Effector memory CD8-positive, alpha-beta T cell (primary cell): Measurements from ENCODE around the gene OR51B5.
"Not testable (repeated sequence)": the region's sequence is repeated elsewhere in the genome, so short reads cannot be mapped to it uniquely, and the experiment has no call there.

Experiments used
- ATAC-seq: fragments of 150-1000 bp; cut with Tn5 transposase; replicated peaks from 2 replicates; pipeline ENCODE4 v1.10.0; 2021; ENCODE audit warnings: mild to moderate bottlenecking, moderate library complexity
- DNase-seq, 3 experiments: peaks; one replicate each; pipeline ENCODE4 v3.0.0; 2021
- H3K27ac Mint-ChIP-seq, 2 donors: one replicate each; pipeline ENCODE4 v1.8.0; 2022; ENCODE audit warnings: mild to moderate bottlenecking in 2 of 2, mixed read lengths in 2 of 2, moderate library complexity in 2 of 2
- H3K27me3 Mint-ChIP-seq, 2 donors: one replicate each; pipeline ENCODE4 v1.8.0; 2022; ENCODE audit warnings: mixed read lengths in 2 of 2
- H3K36me3 Mint-ChIP-seq: one replicate; pipeline ENCODE4 v1.8.0; 2022; ENCODE audit warnings: mild to moderate bottlenecking, moderate library complexity, mixed read lengths; ENCODE audit not compliant: insufficient read depth
- H3K4me1 Mint-ChIP-seq, 2 donors: one replicate each; pipeline ENCODE4 v1.8.0; 2022; ENCODE audit warnings: low read depth in 2 of 2, mixed read lengths in 2 of 2
- H3K4me3 Mint-ChIP-seq, 2 donors: one replicate each; pipeline ENCODE4 v1.8.0; 2022; ENCODE audit warnings: mild to moderate bottlenecking in 2 of 2, mixed read lengths in 2 of 2, moderate library complexity in 2 of 2
- H3K9me3 Mint-ChIP-seq, 2 donors: one replicate each; pipeline ENCODE4 v1.8.0; 2022; ENCODE audit warnings: mixed read lengths in 2 of 2

OR51B5 gene

DNA sequence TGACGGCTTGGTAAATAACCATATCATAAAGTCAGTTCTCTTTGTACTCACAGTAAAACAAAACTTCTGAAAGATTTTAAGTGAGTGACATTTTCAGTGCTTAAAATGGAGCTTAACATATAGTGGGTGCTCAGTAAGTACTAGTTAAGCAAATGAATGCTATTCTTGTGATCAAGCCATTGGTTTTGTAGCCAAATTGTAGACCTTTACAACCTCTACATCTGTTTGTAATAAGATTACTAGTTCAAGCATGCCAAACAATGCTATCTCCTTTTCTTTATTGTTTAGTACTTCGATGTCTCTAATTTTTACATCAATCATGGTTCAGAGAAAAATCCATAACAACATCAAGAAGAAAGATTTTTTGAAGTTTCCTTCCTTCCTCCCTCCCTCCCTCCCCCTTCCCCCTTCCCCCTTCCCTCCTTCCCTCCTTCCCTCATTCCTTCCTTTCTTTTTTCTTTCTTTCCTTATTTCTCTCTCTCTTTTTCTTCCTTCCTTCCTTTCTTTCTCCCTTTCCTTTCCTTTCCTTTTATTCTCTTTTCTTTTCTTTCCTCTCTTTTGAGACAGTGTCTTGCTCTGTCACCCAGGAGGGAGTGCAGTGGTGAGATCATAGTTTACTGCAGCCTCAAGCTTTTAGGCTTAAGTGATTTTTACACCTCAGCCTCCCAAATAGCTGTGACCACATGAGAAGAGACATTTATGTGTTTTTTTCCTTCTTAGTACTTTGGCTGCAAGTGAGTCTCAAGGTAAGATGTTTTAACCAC, 35.9 kb downstream of the OR51B5 start:
- DNase-seq: no peak
- Mint-ChIP-seq H3K9me3 (no peaks in the 10 kb centered on the region), H3K4me1 (no peaks in the 10 kb centered on the region), H3K27me3 (peaks cover 0 to 4% of the 10 kb centered on the region in 2 donors), H3K36me3 (no peaks in the 10 kb centered on the region), H3K27ac (no peak overlapping the region), H3K4me3 (no peak overlapping the region)
- no peak for ATAC-seq

- DNase-seq (no peak), ATAC-seq (no peak)
- no peak overlapping the region for H3K4me3 Mint-ChIP-seq
- H3K36me3 Mint-ChIP-seq: no peaks in the 10 kb centered on the region
- no peaks in the 10 kb centered on the region for H3K4me1 Mint-ChIP-seq
- H3K27ac Mint-ChIP-seq: no peak overlapping the region
- H3K27me3 Mint-ChIP-seq: peaks cover 0 to 9% of the 10 kb centered on the region in 2 donors
- no peaks in the 10 kb centered on the region for H3K9me3 Mint-ChIP-seq
Measured at GRCh38 chr11:5304046-5304445, 39.3 kb downstream of the OR51B5 start.

- no peak for ATAC-seq
- Mint-ChIP-seq H3K4me1 (no peaks in the 10 kb centered on the region), H3K27me3 (peaks cover 0 to 9% of the 10 kb centered on the region in 2 donors), H3K27ac (no peak overlapping the region), H3K36me3 (no peaks in the 10 kb centered on the region), H3K9me3 (no peaks in the 10 kb centered on the region), H3K4me3 (no peak overlapping the region)
- no peak for DNase-seq
Measured at GRCh38 chr11:5303626-5304025, 39.7 kb downstream of the OR51B5 start.

GRCh38 chr11:5301846-5302245, 41.5 kb downstream of the OR51B5 start, which contains the start of gene OR51B4:
Gene OR51B4 (minus strand): TSS chr11:5301946. CDS start chr11:5301946, 0 bp downstream.
- Mint-ChIP-seq H3K27ac (no peak within 1 kb of the TSS), H3K9me3 (no peaks in the 10 kb centered on the region), H3K27me3 (peaks cover 9% of the 10 kb centered on the region in 2 donors), H3K36me3 (no peaks in the 10 kb centered on the region), H3K4me1 (no peaks in the 10 kb centered on the region), H3K4me3 (no peak within 1 kb of the TSS)
- ATAC-seq: no peak
- DNase-seq: no peak

DNA sequence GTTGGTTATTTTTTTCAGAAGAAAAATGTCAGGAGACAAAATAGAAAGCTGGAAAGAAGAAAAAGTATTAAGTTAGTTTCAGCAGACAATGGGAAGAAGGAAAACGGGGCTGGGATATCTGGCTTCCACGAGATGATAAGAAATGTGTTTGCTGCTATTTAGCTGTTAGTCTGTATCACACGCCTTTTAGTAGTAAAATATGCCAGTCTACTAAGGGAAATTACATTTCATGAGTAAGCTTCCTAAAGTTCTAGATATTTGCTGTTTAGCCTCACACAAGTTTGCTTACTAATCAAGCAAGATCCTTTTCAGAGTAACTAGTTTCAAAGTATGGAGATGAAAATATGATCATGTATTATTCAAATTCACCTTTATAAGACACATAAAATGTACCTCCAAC, 43.1 kb downstream of the OR51B5 start:
- no peaks in the 10 kb centered on the region for H3K36me3 Mint-ChIP-seq
- peaks cover 9% of the 10 kb centered on the region in 2 donors for H3K27me3 Mint-ChIP-seq
- no peak overlapping the region for H3K27ac Mint-ChIP-seq
- no peaks in the 10 kb centered on the region for H3K4me1 Mint-ChIP-seq
- no peak for ATAC-seq
- H3K9me3 Mint-ChIP-seq: no peaks in the 10 kb centered on the region
- DNase-seq: no peak
- no peak overlapping the region for H3K4me3 Mint-ChIP-seq

DNA sequence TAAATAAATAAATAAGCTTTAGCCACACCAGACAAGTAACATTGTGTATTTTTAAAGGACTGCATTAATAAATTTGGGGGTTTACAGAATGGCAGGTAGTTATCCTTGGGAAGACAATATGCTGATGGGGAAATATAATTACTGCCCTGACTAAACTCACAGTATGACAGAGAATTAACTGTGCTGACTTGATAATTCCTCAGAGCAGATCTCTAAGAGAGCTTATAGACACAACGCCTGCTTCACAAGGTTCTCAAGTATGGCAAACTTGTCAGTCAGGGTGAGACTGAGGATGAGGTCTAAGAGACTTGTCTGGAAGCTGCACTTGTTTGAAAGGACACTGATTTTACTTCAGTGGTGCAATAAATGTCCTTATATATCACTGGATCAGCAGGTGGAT, 44.9 kb downstream of the OR51B5 start:
- Mint-ChIP-seq H3K27ac (no peak overlapping the region), H3K4me3 (no peak overlapping the region), H3K36me3 (no peaks in the 10 kb centered on the region), H3K4me1 (no peaks in the 10 kb centered on the region), H3K9me3 (no peaks in the 10 kb centered on the region), H3K27me3 (peaks cover 6 to 9% of the 10 kb centered on the region in 2 donors)
- DNase-seq (no peak), ATAC-seq (no peak)

GRCh38 chr11:5297721-5298323, 45.5 kb downstream of the OR51B5 start:
- H3K4me1 Mint-ChIP-seq: no peaks in the 10 kb centered on the region
- no peak for DNase-seq

DNA sequence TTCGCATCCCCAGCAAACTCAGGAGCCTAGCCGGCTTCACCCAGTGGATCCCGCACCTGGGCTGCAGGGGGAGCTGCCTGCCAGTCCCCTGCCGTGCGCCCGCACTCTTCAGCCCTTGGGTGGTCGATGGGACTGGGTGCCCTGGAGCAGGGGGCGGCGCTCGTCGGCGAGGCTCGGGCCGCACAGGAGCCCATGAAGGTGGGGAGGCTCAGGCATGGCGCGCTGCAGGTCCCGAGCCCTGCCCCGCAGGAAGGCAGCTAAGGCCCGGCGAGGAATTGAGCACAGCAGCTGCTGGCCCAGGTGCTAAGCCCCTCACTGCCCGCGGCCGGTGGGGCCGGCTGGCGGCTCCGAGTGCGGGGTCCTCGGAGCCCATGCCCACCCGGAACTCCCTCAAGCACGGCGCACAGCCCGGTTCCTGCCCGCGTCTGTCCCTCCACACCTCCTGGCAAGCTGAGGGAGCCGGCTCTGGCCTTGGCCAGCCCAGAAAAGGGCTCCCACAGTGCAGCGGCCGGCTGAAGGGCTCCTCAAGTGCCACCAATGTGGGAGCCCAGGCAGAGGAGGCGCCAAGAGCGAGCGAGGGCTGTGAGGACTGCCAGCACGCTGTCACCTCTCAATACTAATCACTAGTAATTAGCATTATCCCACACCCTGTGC, 48.9 kb downstream of the OR51B5 start:
- not testable (repeated sequence) for H3K36me3 Mint-ChIP-seq, H3K27me3 Mint-ChIP-seq, H3K4me3 Mint-ChIP-seq, H3K9me3 Mint-ChIP-seq, ATAC-seq, H3K27ac Mint-ChIP-seq, DNase-seq, H3K4me1 Mint-ChIP-seq

More at GRCh38 chr11:5297721-5298323, 45.5 kb downstream of the OR51B5 start:
- Mint-ChIP-seq H3K9me3 (no peaks in the 10 kb centered on the region), H3K27ac (no peak overlapping the region), H3K27me3 (peaks cover 5 to 9% of the 10 kb centered on the region in 2 donors), H3K4me3 (no peak overlapping the region), H3K36me3 (no peaks in the 10 kb centered on the region)
- no peak for ATAC-seq

GRCh38 chr11:5293028-5293427, 50.3 kb downstream of the OR51B5 start:
- Mint-ChIP-seq H3K4me1 (no peaks in the 10 kb centered on the region), H3K27ac (no peak overlapping the region), H3K36me3 (no peaks in the 10 kb centered on the region), H3K4me3 (no peak overlapping the region), H3K9me3 (no peaks in the 10 kb centered on the region), H3K27me3 (peaks cover 0 to 8% of the 10 kb centered on the region in 2 donors)
- ATAC-seq (no peak), DNase-seq (no peak)
